C4-2B (cell line): ENCODE data around the gene KCNJ12.
"Not testable (repeated sequence)": the region's sequence is repeated elsewhere in the genome, so short reads cannot be mapped to it uniquely, and the experiment has no call there.

Experiments
- ZFX ChIP-seq: fragments of 450-650 bp; IDR thresholded peaks from 2 replicates; pipeline ENCODE4 v1.6.1; 2017
- TF ChIP-seq, protein P1 (sequence below): fragments of 450-650 bp; conservative IDR thresholded peaks from 2 replicates; pipeline ENCODE4 v1.5.1; 2017; ENCODE audit warnings: mild to moderate bottlenecking

DNA sequence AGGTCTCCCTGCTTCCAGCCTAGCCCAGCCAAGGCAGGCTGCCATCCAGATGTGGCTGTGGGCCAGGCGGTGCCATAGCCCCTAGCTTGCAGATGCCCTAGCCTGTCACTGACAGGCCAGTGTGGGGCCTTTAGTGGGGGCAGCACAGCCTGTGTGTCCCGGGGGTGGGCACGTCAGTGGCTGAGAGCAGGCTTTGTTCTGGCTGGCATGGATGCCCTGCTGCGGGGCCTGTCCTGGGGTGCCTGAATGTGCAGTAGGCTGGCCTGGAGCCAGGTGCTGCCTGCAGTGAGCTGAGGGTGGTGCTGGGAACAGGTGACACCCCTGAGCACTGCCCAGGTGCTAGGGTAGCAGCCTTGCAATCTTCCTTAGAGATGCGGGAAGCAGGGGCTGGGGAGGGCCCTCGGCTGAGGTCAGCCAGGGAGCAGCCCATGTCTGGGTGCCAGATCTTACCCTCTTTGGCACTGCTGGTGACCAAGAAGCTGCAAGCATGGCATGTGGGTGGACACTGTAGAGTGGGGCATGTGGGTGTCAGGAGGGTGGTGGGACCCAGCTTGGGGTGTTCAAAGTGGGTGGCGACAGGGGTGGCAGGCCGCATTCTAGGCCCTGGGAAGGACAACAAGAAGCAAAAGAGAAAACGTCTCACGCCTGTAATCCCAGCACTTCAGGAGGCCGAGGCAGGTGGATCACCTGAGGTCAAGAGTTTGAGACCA lies 37.6 kb downstream of the KCNJ12 start:
- TF ChIP-seq, protein P1, sequence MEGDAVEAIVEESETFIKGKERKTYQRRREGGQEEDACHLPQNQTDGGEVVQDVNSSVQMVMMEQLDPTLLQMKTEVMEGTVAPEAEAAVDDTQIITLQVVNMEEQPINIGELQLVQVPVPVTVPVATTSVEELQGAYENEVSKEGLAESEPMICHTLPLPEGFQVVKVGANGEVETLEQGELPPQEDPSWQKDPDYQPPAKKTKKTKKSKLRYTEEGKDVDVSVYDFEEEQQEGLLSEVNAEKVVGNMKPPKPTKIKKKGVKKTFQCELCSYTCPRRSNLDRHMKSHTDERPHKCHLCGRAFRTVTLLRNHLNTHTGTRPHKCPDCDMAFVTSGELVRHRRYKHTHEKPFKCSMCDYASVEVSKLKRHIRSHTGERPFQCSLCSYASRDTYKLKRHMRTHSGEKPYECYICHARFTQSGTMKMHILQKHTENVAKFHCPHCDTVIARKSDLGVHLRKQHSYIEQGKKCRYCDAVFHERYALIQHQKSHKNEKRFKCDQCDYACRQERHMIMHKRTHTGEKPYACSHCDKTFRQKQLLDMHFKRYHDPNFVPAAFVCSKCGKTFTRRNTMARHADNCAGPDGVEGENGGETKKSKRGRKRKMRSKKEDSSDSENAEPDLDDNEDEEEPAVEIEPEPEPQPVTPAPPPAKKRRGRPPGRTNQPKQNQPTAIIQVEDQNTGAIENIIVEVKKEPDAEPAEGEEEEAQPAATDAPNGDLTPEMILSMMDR = not testable (repeated sequence)
- TF ChIP-seq ZFX = not testable (repeated sequence)
